HEK293T (cell line): Measurements from ENCODE around the gene TEPSIN.

Experiments used
- FOXK2 ChIP-seq: fragments of 450-650 bp; IDR thresholded peaks from 2 replicates; pipeline ENCODE4 v1.6.1; 2016; ENCODE audit warnings: mild to moderate bottlenecking
- L3MBTL2 ChIP-seq: fragments of 450-650 bp; conservative IDR thresholded peaks from 2 replicates; pipeline ENCODE4 v1.6.1; 2016; ENCODE audit warnings: mild to moderate bottlenecking
- SUZ12 ChIP-seq: fragments of 450-650 bp; IDR thresholded peaks from 2 replicates; pipeline ENCODE4 v1.6.1; 2016; ENCODE audit warnings: mild to moderate bottlenecking
- ZNF384 ChIP-seq: fragments of 450-650 bp; IDR thresholded peaks from 2 replicates; pipeline ENCODE4 v1.6.1; 2016

GRCh38 chr17:81213978-81214377 is 24.9 kb downstream of the TEPSIN start:
- TF ChIP-seq FOXK2, result no peak
- TF ChIP-seq ZNF384, result no peak
- TF ChIP-seq L3MBTL2, result no peak
- TF ChIP-seq SUZ12, result no peak
